T-helper 1 cell treated with Interleukin-12 subunit alpha and Interleukin-12 subunit beta and Interleukin-4 antibody, amounts not matched to agents 30 ng/mL and 1 ng/mL, for 36 hours (primary cell): ENCODE data around the gene OR52L1. TPM values are rescaled to one million over a fixed set of nuclear protein-coding genes. Genes with fewer than 3 reads are reported as not detected.

ENCODE experiments used
- intact Hi-C: fragments of 100-400 bp; cut with micrococcal nuclease; formaldehyde crosslinking; loops from one replicate; pipeline ENCODE4 v1.15.1; 2024
- total RNA-seq: library from RNA; stranded (reverse); gene quantifications from 2 replicates; pipeline ENCODE4 v1.2.3, GENCODE V29; 2022

Gene OR52L1
- total RNA-seq, 1 donor from 2014 or later: not detected

- intact Hi-C loops: no loop called here
Observed at GRCh38 chr11:5941951-5942350, 44.8 kb downstream of the OR52L1 start, which contains the start of gene OR56A3. Gene OR56A3, plus strand, starts transcription at chr11:5942251. Its CDS starts 5,096 bp downstream, at chr11:5947347.

- intact Hi-C loops: no loop called here
Observed at GRCh38 chr11:5940748-5941147, 46.0 kb downstream of the OR52L1 start.

- intact Hi-C loops: no loop called here
Observed at GRCh38 chr11:5938603-5938965, 48.2 kb downstream of the OR52L1 start.

- intact Hi-C loops: no loop called here
Observed at GRCh38 chr11:5937868-5938602, 48.8 kb downstream of the OR52L1 start.

Other genes starting within 250 kb of the OR52L1 start
- 1.1 and 1.9 TPM in 2 replicates for gene OR52N4, start 232.7 kb downstream of the OR52L1 start, total RNA-seq
- gene OR52N5, start 203.6 kb downstream of the OR52L1 start, total RNA-seq: not detected in 2 replicates
- not detected in 2 replicates for gene OR52N1, start 195.7 kb downstream of the OR52L1 start, total RNA-seq
- gene OR52N2, start 178.1 kb downstream of the OR52L1 start, total RNA-seq: not detected in 2 replicates
- gene OR52E6, start 145.1 kb downstream of the OR52L1 start, total RNA-seq: not detected in 2 replicates
- not detected in 2 replicates for gene OR52E8, start 129.3 kb downstream of the OR52L1 start, total RNA-seq
- not detected in 2 replicates for gene OR52E4, start 106.4 kb downstream of the OR52L1 start, total RNA-seq
- gene OR52E5, start 93.8 kb downstream of the OR52L1 start, total RNA-seq: not detected in 2 replicates
- not detected in 2 replicates for gene OR56A3, start 44.7 kb downstream of the OR52L1 start, total RNA-seq
- gene OR56A5, start 18.5 kb downstream of the OR52L1 start, total RNA-seq: not detected in 2 replicates
- not detected in 2 replicates for gene OR56A4, start 20.0 kb upstream of the OR52L1 start, total RNA-seq
- gene OR56A1, start 43.8 kb upstream of the OR52L1 start, total RNA-seq: not detected in 2 replicates
- gene OR56B4, start 120.7 kb upstream of the OR52L1 start, total RNA-seq: not detected in 2 replicates
- not detected in 2 replicates for gene OR52B2, start 183.3 kb upstream of the OR52L1 start, total RNA-seq
- gene OR52W1, start 212.2 kb upstream of the OR52L1 start, total RNA-seq: not detected in 2 replicates
- not detected in 2 replicates for gene C11orf42, start 218.6 kb upstream of the OR52L1 start, total RNA-seq
- 24.9 and 26.1 TPM in 2 replicates for gene FHIP1B, start 247.7 kb upstream of the OR52L1 start, total RNA-seq